CD4-positive, alpha-beta T cell (primary cell): ENCODE results near the gene SLC15A5. TPM values are rescaled to one million over a fixed set of nuclear protein-coding genes. Genes with fewer than 3 reads are reported as not detected.

Source experiments
- ATAC-seq: fragments of 200-7000 bp; cut with Tn5 transposase; one replicate; pipeline ENCODE4 v1.10.0; 2022; ENCODE audit warnings: mild to moderate bottlenecking; ENCODE audit not compliant: poor library complexity
- CTCF ChIA-PET: fragments of 350-600 bp; sonication (Branson Sonifier 250); formaldehyde crosslinking; loops from one replicate; lab custom pipeline; 2021; ENCODE audit warnings: antibody characterized with exemption, inconsistent platforms; lab: Charles Lee
- POLR2A ChIA-PET: fragments of 350-600 bp; sonication (Branson Sonifier 250); formaldehyde crosslinking; loops from one replicate; lab custom pipeline; 2021; ENCODE audit warnings: antibody characterized with exemption, inconsistent platforms; lab: Charles Lee
- DNase-seq, 14 experiments: peaks; one replicate each; pipeline ENCODE4 v3.0.0-alpha.2; 2013 to 2020; ENCODE audit warnings: mixed read lengths in 2 of 14
- H3K27ac ChIP-seq, 2 donors: one replicate each; pipeline versions ENCODE4 v1.5.1 to v1.7.0; 2013; ENCODE audit warnings: low read length in 2 of 2, low read depth in 1 of 2, mild to moderate bottlenecking in 1 of 2
- H3K27me3 ChIP-seq, 2 experiments: 1 replicate in 1 of 2; 2 replicates in 1 of 2; pipeline versions ENCODE4 v1.6.1 to v1.7.0; 2013; ENCODE audit warnings: low read length in 2 of 2, control low read depth in 1 of 2, mild to moderate bottlenecking in 1 of 2, moderate library complexity in 1 of 2; ENCODE audit not compliant: insufficient read depth in 2 of 2, control insufficient read depth in 1 of 2
- H3K36me3 ChIP-seq: one replicate; pipeline ENCODE4 v1.6.1; 2013; ENCODE audit warnings: low read length, control low read depth; ENCODE audit not compliant: insufficient read depth
- H3K4me1 ChIP-seq: one replicate; pipeline ENCODE4 v1.6.1; 2013; ENCODE audit warnings: low read length, control low read depth; ENCODE audit not compliant: insufficient read depth
- H3K4me3 ChIP-seq: one replicate; pipeline ENCODE4 v1.5.1; 2013; ENCODE audit warnings: mild to moderate bottlenecking, low read length, moderate library complexity
- H3K9me3 ChIP-seq, 2 experiments: 1 replicate in 1 of 2; 2 replicates in 1 of 2; pipeline versions ENCODE4 v1.6.1 to v1.7.0; 2013; ENCODE audit warnings: low read length in 2 of 2, mild to moderate bottlenecking in 2 of 2, control low read depth in 1 of 2, moderate library complexity in 1 of 2; ENCODE audit not compliant: control insufficient read depth in 1 of 2, insufficient read depth in 1 of 2
- H3K27ac Mint-ChIP-seq: one replicate; pipeline ENCODE4 v1.8.0; 2020; ENCODE audit warnings: mixed read lengths
- H3K27me3 Mint-ChIP-seq: one replicate; pipeline ENCODE4 v1.8.0; 2021; ENCODE audit warnings: mixed read lengths
- H3K36me3 Mint-ChIP-seq: one replicate; pipeline ENCODE4 v1.8.0; 2021; ENCODE audit warnings: low read depth, mixed read lengths
- H3K4me1 Mint-ChIP-seq: one replicate; pipeline ENCODE4 v1.8.0; 2021; ENCODE audit warnings: low read depth, mixed read lengths
- H3K4me3 Mint-ChIP-seq: one replicate; pipeline ENCODE4 v1.8.0; 2020; ENCODE audit warnings: mild to moderate bottlenecking, mixed read lengths
- H3K9me3 Mint-ChIP-seq: one replicate; pipeline ENCODE4 v1.8.0; 2020; ENCODE audit warnings: mixed read lengths
- intact Hi-C, 2 experiments: fragments of 100-400 bp; cut with DNase I in 1 of 2; cut with micrococcal nuclease in 1 of 2; formaldehyde crosslinking; loops; one replicate each; pipeline versions ENCODE4 v1.15.1 to v1.9.0; 2023 to 2025; cut with DNase I, micrococcal nuclease
- total RNA-seq, 174 experiments: library from RNA in 2 of 174; stranded (reverse) in 2 of 174; gene quantifications; one replicate each; pipeline ENCODE4 v1.2.3 and lab custom pipeline; 2021 to 2026
- TF ChIP-seq, protein P1 (sequence below): fragments of 200-600 bp; IDR thresholded peaks from one replicate; pipeline ENCODE4 v1.8.0; 2022; ENCODE audit warnings: antibody characterized with exemption, mild to moderate bottlenecking

SLC15A5 gene
- total RNA-seq, 2 experiments from 2014 or later = not detected

DNA sequence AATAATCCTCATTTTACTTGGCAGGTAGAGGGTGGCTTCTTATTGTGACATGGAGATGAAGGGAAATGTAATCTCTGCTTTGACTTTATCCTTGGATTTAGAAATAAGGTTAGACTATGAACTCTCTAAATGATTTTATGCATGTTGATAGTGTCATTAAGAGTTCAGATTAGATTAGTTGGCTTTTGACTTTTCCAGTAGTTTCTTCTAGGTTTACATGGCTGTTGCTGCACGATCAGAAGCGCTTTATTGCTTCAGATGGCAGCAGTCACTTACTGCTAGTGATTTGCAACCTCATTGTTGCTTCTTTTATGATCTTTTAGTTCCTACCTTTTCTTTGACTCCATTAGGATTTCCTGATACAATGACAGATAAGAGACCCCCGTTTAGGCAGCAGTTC is 32.3 kb downstream of the SLC15A5 start:
- Histone ChIP-seq H3K27me3 (no peaks in the 10 kb centered on the region), H3K9me3 (peaks cover 0 to 3% of the 10 kb centered on the region in 2 experiments), H3K4me3 (no peak overlapping the region), H3K4me1 (no peaks in the 10 kb centered on the region), H3K36me3 (no peaks in the 10 kb centered on the region), H3K27ac (no peak overlapping the region)
- TF ChIP-seq, protein P1, sequence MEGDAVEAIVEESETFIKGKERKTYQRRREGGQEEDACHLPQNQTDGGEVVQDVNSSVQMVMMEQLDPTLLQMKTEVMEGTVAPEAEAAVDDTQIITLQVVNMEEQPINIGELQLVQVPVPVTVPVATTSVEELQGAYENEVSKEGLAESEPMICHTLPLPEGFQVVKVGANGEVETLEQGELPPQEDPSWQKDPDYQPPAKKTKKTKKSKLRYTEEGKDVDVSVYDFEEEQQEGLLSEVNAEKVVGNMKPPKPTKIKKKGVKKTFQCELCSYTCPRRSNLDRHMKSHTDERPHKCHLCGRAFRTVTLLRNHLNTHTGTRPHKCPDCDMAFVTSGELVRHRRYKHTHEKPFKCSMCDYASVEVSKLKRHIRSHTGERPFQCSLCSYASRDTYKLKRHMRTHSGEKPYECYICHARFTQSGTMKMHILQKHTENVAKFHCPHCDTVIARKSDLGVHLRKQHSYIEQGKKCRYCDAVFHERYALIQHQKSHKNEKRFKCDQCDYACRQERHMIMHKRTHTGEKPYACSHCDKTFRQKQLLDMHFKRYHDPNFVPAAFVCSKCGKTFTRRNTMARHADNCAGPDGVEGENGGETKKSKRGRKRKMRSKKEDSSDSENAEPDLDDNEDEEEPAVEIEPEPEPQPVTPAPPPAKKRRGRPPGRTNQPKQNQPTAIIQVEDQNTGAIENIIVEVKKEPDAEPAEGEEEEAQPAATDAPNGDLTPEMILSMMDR = no peak
- no peak for DNase-seq
- H3K4me1 Mint-ChIP-seq = no peaks in the 10 kb centered on the region
- H3K27ac Mint-ChIP-seq = no peak overlapping the region
- H3K9me3 Mint-ChIP-seq = peaks cover 4% of the 10 kb centered on the region
- H3K27me3 Mint-ChIP-seq = no peaks in the 10 kb centered on the region
- CTCF ChIA-PET = no interaction called here
- intact Hi-C loops = no loop called here
- POLR2A ChIA-PET = no interaction called here
- no peak for ATAC-seq
- H3K4me3 Mint-ChIP-seq = no peak overlapping the region
- H3K36me3 Mint-ChIP-seq = no peaks in the 10 kb centered on the region

DNA sequence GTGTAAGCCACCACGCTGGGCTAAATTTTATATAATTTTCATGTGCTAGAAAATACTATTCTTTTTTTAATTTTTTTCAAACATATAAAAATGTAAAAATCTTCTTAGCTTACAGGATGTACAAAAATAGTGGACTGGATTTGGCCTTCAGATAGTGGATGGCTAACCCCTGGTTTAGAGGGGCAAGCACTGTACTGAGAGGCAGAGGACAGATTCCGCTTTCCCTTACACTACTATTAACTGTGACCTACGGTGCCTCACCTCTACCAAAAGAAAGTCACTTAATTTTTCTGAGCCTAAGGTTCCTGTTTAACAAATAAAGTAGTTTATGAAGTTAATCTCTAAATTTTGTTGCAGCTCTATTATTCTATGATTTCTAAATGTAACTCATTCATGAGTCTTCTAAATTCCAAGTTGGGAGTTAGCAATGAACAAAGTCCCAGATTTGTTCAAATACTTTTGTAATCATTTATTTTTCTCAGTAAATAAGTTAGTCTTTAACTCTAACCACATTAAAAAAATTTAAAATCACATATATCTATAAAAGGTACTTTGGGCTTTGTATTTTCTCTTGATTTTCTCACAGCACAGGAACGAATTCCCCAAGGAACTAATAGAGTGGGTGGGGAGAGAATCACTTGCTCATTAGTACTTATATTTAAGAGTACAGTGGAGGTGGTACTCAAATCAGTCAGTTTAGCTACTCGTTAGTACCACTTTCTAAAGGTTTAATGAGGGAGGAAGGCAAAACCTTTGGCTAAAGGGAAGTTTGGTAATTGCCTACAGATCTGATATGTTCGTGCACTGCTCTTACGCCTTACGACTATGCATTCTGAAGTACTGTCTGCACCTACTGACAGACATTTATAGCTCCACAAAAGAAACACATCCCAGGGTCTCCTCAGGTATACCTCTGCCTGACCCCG is 33.7 kb downstream of the SLC15A5 start:
- no peaks in the 10 kb centered on the region for H3K27me3 Mint-ChIP-seq
- intact Hi-C loops = no loop called here
- Histone ChIP-seq H3K9me3 (peaks cover 0 to 3% of the 10 kb centered on the region in 2 experiments), H3K27me3 (no peaks in the 10 kb centered on the region), H3K36me3 (no peaks in the 10 kb centered on the region), H3K27ac (no peak overlapping the region), H3K4me1 (no peaks in the 10 kb centered on the region), H3K4me3 (no peak overlapping the region)
- no peak overlapping the region for H3K4me3 Mint-ChIP-seq
- TF ChIP-seq, protein P1 = no peak
- H3K36me3 Mint-ChIP-seq = no peaks in the 10 kb centered on the region
- ChIA-PET CTCF (no interaction called here), POLR2A (no interaction called here)
- H3K4me1 Mint-ChIP-seq = no peaks in the 10 kb centered on the region
- peaks cover 7% of the 10 kb centered on the region for H3K9me3 Mint-ChIP-seq
- ATAC-seq = no peak
- DNase-seq = no peak
- H3K27ac Mint-ChIP-seq = no peak overlapping the region

DNA sequence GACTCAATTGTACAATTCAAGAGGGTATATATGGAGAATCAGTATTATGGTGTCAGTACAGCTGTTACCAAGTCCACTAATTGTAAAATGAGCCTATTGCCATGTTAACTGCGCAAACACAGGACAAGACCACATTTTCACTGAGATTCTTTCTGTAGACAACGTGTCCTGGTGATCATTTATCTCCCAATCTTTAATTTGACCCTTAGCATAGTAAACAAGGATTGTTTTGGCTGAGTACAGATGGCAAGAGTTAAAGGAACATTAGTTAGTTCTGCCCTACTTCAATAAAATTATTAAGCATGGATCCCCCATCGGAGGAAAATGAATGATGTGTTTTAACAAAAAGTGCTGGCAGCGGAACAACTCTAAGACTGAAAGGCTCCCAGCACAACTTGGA is 36.1 kb downstream of the SLC15A5 start:
- ChIA-PET POLR2A (no interaction called here), CTCF (no interaction called here)
- no peaks in the 10 kb centered on the region for H3K4me1 Mint-ChIP-seq
- H3K4me3 Mint-ChIP-seq = no peak overlapping the region
- no peak overlapping the region for H3K27ac ChIP-seq
- no peak for ATAC-seq
- peaks cover 0 to 3% of the 10 kb centered on the region in 2 experiments for H3K9me3 ChIP-seq
- TF ChIP-seq, protein P1 = no peak
- intact Hi-C loops = no loop called here
- no peaks in the 10 kb centered on the region for H3K27me3 ChIP-seq
- H3K27ac Mint-ChIP-seq = no peak overlapping the region
- no peak overlapping the region for H3K4me3 ChIP-seq
- no peaks in the 10 kb centered on the region for H3K4me1 ChIP-seq
- no peaks in the 10 kb centered on the region for H3K36me3 ChIP-seq
- H3K36me3 Mint-ChIP-seq = no peaks in the 10 kb centered on the region
- peaks cover 7% of the 10 kb centered on the region for H3K9me3 Mint-ChIP-seq
- H3K27me3 Mint-ChIP-seq = no peaks in the 10 kb centered on the region
- no peak for DNase-seq
